Fibroblast of lung (primary cell): ENCODE results near the gene JAG1. TPM values are rescaled to one million over a fixed set of nuclear protein-coding genes. Genes with fewer than 3 reads are reported as not detected.

ENCODE experiments used
- DNase-seq, 2 donors: peaks; one replicate each; pipeline versions ENCODE4 v3.0.0 to v3.0.0-alpha.2; 2010; ENCODE audit warnings: low read depth in 2 of 2
- H2AFZ ChIP-seq: 2 replicates; pipeline ENCODE4 v1.5.1; 2012; ENCODE audit warnings: low read length, control low read depth, inconsistent platforms
- H3K27ac ChIP-seq: 2 replicates; pipeline ENCODE4 v1.5.1; 2011; ENCODE audit warnings: low read length, control low read depth; ENCODE audit not compliant: insufficient read depth
- H3K27me3 ChIP-seq: 2 replicates; pipeline ENCODE4 v1.5.1; 2011; ENCODE audit warnings: mild to moderate bottlenecking, low read length; ENCODE audit not compliant: control insufficient read depth, insufficient read depth
- H3K36me3 ChIP-seq: 2 replicates; pipeline ENCODE4 v1.5.1; 2011; ENCODE audit warnings: low read length; ENCODE audit not compliant: control insufficient read depth, insufficient read depth
- H3K4me1 ChIP-seq: 2 replicates; pipeline ENCODE4 v1.5.1; 2011; ENCODE audit warnings: low read length; ENCODE audit not compliant: control insufficient read depth, insufficient read depth; ENCODE audit errors: extremely low read depth
- H3K4me2 ChIP-seq: 2 replicates; pipeline ENCODE4 v1.5.1; 2011; ENCODE audit warnings: low read length, control low read depth; ENCODE audit not compliant: insufficient read depth; ENCODE audit errors: extremely low read depth
- H3K4me3 ChIP-seq, 4 experiments: fragments of 200-600 bp in 1 of 4; sonication (generic) in 1 of 4; replicated peaks in 1 of 4; 2 replicates each; pipeline ENCODE4 v1.5.1; 2011 to 2016; ENCODE audit warnings: low read length in 4 of 4, low read depth in 3 of 4, mild to moderate bottlenecking in 3 of 4, control low read depth in 2 of 4, inconsistent platforms in 1 of 4, mixed read lengths in 1 of 4; ENCODE audit not compliant: insufficient read depth in 1 of 4; ENCODE audit errors: control extremely low read depth in 1 of 4
- H3K79me2 ChIP-seq: 2 replicates; pipeline ENCODE4 v1.5.1; 2012; ENCODE audit warnings: mild to moderate bottlenecking, low read length, inconsistent platforms; ENCODE audit not compliant: control insufficient read depth, insufficient read depth
- H3K9ac ChIP-seq: 2 replicates; pipeline ENCODE4 v1.5.1; 2011; ENCODE audit warnings: mild to moderate bottlenecking, low read length, control low read depth; ENCODE audit not compliant: insufficient read depth
- H3K9me3 ChIP-seq: 2 replicates; pipeline ENCODE4 v1.5.1; 2012; ENCODE audit warnings: low read depth, low read length; ENCODE audit not compliant: control insufficient read depth, insufficient read depth
- H4K20me1 ChIP-seq: 2 replicates; pipeline ENCODE4 v1.5.1; 2011; ENCODE audit warnings: low read length; ENCODE audit not compliant: control insufficient read depth, insufficient read depth; ENCODE audit errors: extremely low read depth
- CTCF ChIP-seq, 2 donors: IDR thresholded peaks in 1 of 2; conservative IDR thresholded peaks in 1 of 2; 1 replicate in 1 of 2; 2 replicates in 1 of 2; pipeline ENCODE4 v1.5.1; 2011 to 2012; ENCODE audit warnings: low read length in 2 of 2, control low read depth in 1 of 2, inconsistent platforms in 1 of 2, low read depth in 1 of 2, mild to moderate bottlenecking in 1 of 2
- EZH2 ChIP-seq: IDR thresholded peaks from 2 replicates; pipeline ENCODE4 v1.5.1; 2012; ENCODE audit warnings: low read length, control low read depth, mild to moderate bottlenecking; ENCODE audit errors: missing control alignments
- polyA plus RNA-seq, 2 donors: library from polyadenylated mRNA; depleted of rRNA in 1 of 2; stranded (reverse) in 1 of 2; unstranded in 1 of 2; fragments of >200 nt; gene quantifications; 2 replicates each; pipeline ENCODE4 v1.2.1, GENCODE V29; 2011 to 2012; ENCODE audit warnings: missing spikeins in 1 of 2
- total RNA-seq: library from RNA; depleted of rRNA; stranded (reverse); fragments of >200 nt; gene quantifications from 2 replicates; pipeline ENCODE4 v1.2.1, GENCODE V29; 2014

JAG1 gene
- total and polyA plus RNA-seq, 2 donors (not counting 1 experiment from before 2014, with no cell fraction given), result 16.3 to 57.3 TPM

DNA sequence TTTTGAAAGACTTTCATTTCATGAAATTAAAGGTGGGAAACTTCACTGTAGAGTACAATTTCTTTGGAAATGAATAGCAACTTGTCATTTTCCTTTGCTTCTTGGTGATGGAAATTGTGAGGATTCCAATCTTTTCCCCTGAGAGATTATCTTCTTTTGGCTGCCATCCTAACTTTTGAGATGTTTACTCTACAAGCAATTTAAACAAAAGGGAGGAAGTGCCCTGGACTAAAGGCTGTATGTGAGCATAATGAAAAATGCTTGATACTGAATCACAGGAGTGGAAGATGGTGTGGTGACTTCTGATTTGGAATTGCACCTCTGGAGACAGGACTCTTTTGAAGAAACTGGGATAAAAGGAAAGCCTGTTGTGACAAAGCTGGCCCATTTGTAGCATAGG, 43.1 kb upstream of the JAG1 start:
- peak; percentile 9 to 58 for DNase-seq
- no peak overlapping the region for H3K4me3 ChIP-seq
- no peaks in the 10 kb centered on the region for H4K20me1 ChIP-seq
- no peaks in the 10 kb centered on the region for H3K36me3 ChIP-seq
- H3K4me2 ChIP-seq, result no peak overlapping the region
- no peaks in the 10 kb centered on the region for H3K9me3 ChIP-seq
- peaks cover 2% of the 10 kb centered on the region for H3K4me1 ChIP-seq
- H3K27me3 ChIP-seq, result no peaks in the 10 kb centered on the region
- H3K9ac ChIP-seq, result no peak overlapping the region
- no peak overlapping the region for H2AFZ ChIP-seq
- H3K79me2 ChIP-seq, result no peaks in the 10 kb centered on the region
- TF ChIP-seq CTCF (conservative IDR thresholded peaks at IDR 0.05 in 1 of 2, IDR thresholded peaks at IDR 0.05 in 1 of 2; ENCODE audit: low read depth in 1 of 2, low read length in 2 of 2), result no peak
- no peak overlapping the region for H3K27ac ChIP-seq

DNA sequence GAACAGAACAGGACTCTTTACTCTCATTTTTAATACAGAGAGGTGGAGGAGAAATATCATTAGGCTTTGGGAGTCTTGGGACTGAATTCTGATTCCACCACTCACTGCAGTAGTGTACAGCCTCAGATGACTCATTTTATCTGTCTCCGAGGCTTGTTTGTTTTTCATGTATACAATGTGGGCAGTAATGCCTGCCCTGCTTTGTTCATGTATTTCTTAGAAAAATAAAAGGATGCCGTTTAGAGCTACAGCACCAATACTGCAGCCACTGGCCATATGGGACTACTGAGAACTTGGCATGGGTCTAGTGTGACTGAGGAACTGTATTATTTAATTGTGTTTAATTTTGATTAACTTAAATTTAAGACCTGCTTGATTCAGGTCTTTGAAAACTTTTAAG, 41.2 kb upstream of the JAG1 start:
- no peaks in the 10 kb centered on the region for H3K79me2 ChIP-seq
- TF ChIP-seq CTCF (conservative IDR thresholded peaks at IDR 0.05 in 1 of 2, IDR thresholded peaks at IDR 0.05 in 1 of 2; ENCODE audit: low read depth in 1 of 2, low read length in 2 of 2) (no peak), EZH2 (no peak)
- H3K36me3 ChIP-seq, result no peaks in the 10 kb centered on the region
- H3K9me3 ChIP-seq, result no peaks in the 10 kb centered on the region
- no peak overlapping the region for H3K4me2 ChIP-seq
- no peaks in the 10 kb centered on the region for H3K4me1 ChIP-seq
- H3K27me3 ChIP-seq, result no peaks in the 10 kb centered on the region
- no peak overlapping the region for H3K9ac ChIP-seq
- H4K20me1 ChIP-seq, result no peaks in the 10 kb centered on the region
- no peak overlapping the region for H2AFZ ChIP-seq
- DNase-seq, result peak; percentile 73
- H3K4me3 ChIP-seq, result no peak overlapping the region
- H3K27ac ChIP-seq, result no peak overlapping the region

GRCh38 chr20:10714236-10714975, 40.6 kb upstream of the JAG1 start:
- H3K4me2 ChIP-seq, result no peak overlapping the region
- H3K27ac ChIP-seq, result no peak overlapping the region
- no peaks in the 10 kb centered on the region for H3K79me2 ChIP-seq
- no peaks in the 10 kb centered on the region for H3K27me3 ChIP-seq
- TF ChIP-seq CTCF (conservative IDR thresholded peaks at IDR 0.05 in 1 of 2, IDR thresholded peaks at IDR 0.05 in 1 of 2; ENCODE audit: low read depth in 1 of 2, low read length in 2 of 2) (no peak), EZH2 (no peak)
- no peaks in the 10 kb centered on the region for H3K36me3 ChIP-seq
- no peak overlapping the region for H2AFZ ChIP-seq
- no peak overlapping the region for H3K4me3 ChIP-seq
- H4K20me1 ChIP-seq, result no peaks in the 10 kb centered on the region
- H3K4me1 ChIP-seq, result no peaks in the 10 kb centered on the region
- H3K9me3 ChIP-seq, result no peaks in the 10 kb centered on the region
- DNase-seq, result peak; percentile 14 to 53
- H3K9ac ChIP-seq, result no peak overlapping the region
